ENCODE measurements around the gene PRKG1. TPM values are rescaled to one million over a fixed set of nuclear protein-coding genes. Genes with fewer than 3 reads are reported as not detected.

The PRKG1 gene
- total and polyA plus RNA-seq, 2 donors (not counting 1 experiment from before 2014, with no cell fraction given), result not detected

DNA sequence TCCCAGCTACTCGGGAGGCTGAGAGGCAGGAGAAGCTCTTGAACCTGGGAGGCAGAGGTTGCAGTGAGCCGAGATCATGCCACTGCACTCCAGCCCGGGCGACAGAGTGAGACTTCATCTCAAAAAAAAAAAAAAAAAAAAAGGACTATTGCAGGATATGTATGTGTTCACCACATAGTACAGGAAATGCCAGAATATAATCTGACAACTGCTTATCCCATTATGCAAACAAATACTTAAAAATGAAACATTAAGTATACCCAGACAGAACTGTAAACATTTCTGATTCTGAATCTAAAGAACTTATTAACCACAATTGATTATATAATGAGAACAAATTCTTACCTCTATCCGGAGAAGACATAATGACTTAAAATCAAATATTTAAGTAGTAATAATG, 1258.5 kb downstream of the PRKG1 start:
- H2AFZ ChIP-seq (ENCODE audit: insufficient read depth, low read depth, low read length, poor library complexity, severe bottlenecking), result no peak overlapping the region
- no peak overlapping the region for H3K27ac ChIP-seq (ENCODE audit: low read length in 2 of 2)
- no peak overlapping the region for H3K9ac ChIP-seq (ENCODE audit: low read length)
- no peaks in the 10 kb centered on the region for H3K9me3 Mint-ChIP-seq (ENCODE audit: insufficient read depth)
- H3K4me1 Mint-ChIP-seq, result no peaks in the 10 kb centered on the region
- intact Hi-C loops (cut with micrococcal nuclease), result no loop called here
- H3K4me3 Mint-ChIP-seq, result no peak overlapping the region
- DNase-seq (no peak), ATAC-seq (ENCODE audit: low read depth) (no peak)
- H3K9me3 ChIP-seq (ENCODE audit: control extremely low read depth in 1 of 3, control insufficient read depth in 2 of 3, insufficient read depth in 1 of 3, low read length in 2 of 3), result no peaks in the 10 kb centered on the region
- H3K27me3 ChIP-seq (replicated peaks in 1 of 4; ENCODE audit: control extremely low read depth in 1 of 4, control insufficient read depth in 3 of 4, insufficient read depth in 4 of 4, low read length in 3 of 4), result no peaks in the 10 kb centered on the region
- POLR2A ChIA-PET, result no interaction called here
- H3K4me1 ChIP-seq (ENCODE audit: control insufficient read depth in 2 of 2, insufficient read depth in 2 of 2, low read length in 2 of 2), result no peaks in the 10 kb centered on the region
- WGBS (ENCODE audit: insufficient coverage), result 100% methylated on average over 1 of the region's 5 CpGs
- CTCF ChIA-PET, result no interaction called here
- H3K27me3 Mint-ChIP-seq, result no peaks in the 10 kb centered on the region
- no peak overlapping the region for H3K4me3 ChIP-seq (ENCODE audit: control extremely low read depth in 1 of 5, extremely low read depth in 1 of 5, insufficient read depth in 1 of 5, low read depth in 2 of 5, low read length in 4 of 5)
- no peaks in the 10 kb centered on the region for H3K79me2 ChIP-seq (ENCODE audit: control insufficient read depth, insufficient read depth, low read length)
- H3K4me2 ChIP-seq (replicated peaks; ENCODE audit: low read depth, low read length, poor library complexity, severe bottlenecking), result no peak overlapping the region
- no peak for TF ChIP-seq EZH2 (IDR thresholded peaks at IDR 0.05; ENCODE audit: borderline replicate concordance, insufficient read depth, low read depth, low read length, poor library complexity, severe bottlenecking)
- TF ChIP-seq, protein P1, sequence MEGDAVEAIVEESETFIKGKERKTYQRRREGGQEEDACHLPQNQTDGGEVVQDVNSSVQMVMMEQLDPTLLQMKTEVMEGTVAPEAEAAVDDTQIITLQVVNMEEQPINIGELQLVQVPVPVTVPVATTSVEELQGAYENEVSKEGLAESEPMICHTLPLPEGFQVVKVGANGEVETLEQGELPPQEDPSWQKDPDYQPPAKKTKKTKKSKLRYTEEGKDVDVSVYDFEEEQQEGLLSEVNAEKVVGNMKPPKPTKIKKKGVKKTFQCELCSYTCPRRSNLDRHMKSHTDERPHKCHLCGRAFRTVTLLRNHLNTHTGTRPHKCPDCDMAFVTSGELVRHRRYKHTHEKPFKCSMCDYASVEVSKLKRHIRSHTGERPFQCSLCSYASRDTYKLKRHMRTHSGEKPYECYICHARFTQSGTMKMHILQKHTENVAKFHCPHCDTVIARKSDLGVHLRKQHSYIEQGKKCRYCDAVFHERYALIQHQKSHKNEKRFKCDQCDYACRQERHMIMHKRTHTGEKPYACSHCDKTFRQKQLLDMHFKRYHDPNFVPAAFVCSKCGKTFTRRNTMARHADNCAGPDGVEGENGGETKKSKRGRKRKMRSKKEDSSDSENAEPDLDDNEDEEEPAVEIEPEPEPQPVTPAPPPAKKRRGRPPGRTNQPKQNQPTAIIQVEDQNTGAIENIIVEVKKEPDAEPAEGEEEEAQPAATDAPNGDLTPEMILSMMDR (IDR thresholded peaks at IDR 0.05), result no peak
- no peaks in the 10 kb centered on the region for H4K20me1 ChIP-seq (ENCODE audit: control insufficient read depth, insufficient read depth, low read length, poor library complexity, severe bottlenecking)
- no peaks in the 10 kb centered on the region for H3K36me3 ChIP-seq (replicated peaks in 1 of 2; ENCODE audit: control extremely low read depth in 1 of 2, control insufficient read depth in 1 of 2, extremely low read depth in 1 of 2, insufficient read depth in 2 of 2, low read length in 1 of 2)
- H3K27ac Mint-ChIP-seq, result no peak overlapping the region

DNA sequence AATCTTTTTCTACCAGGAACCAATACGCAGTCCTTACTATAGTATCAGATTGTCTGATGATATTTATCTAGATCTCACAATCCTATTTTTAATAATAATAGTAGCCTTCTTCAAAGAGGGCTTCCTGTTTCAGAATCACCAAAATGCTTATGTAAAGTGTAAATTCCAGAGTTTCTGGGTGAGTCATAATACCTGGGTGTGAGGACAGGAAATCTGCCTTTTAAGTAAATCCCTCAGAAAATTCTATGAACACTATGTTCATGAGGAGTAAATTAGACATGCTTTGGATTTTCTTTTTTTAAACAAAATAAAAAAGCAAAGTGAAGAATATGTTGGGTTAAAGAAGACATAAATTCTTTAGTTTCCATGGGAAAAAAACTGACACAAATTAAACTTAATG, 1260.3 kb downstream of the PRKG1 start:
- Histone ChIP-seq H3K9ac (ENCODE audit: low read length) (no peak overlapping the region), H2AFZ (ENCODE audit: insufficient read depth, low read depth, low read length, poor library complexity, severe bottlenecking) (no peak overlapping the region), H3K79me2 (ENCODE audit: control insufficient read depth, insufficient read depth, low read length) (no peaks in the 10 kb centered on the region), H4K20me1 (ENCODE audit: control insufficient read depth, insufficient read depth, low read length, poor library complexity, severe bottlenecking) (no peaks in the 10 kb centered on the region), H3K4me2 (replicated peaks; ENCODE audit: low read depth, low read length, poor library complexity, severe bottlenecking) (no peak overlapping the region), H3K36me3 (replicated peaks in 1 of 2; ENCODE audit: control extremely low read depth in 1 of 2, control insufficient read depth in 1 of 2, extremely low read depth in 1 of 2, insufficient read depth in 2 of 2, low read length in 1 of 2) (no peaks in the 10 kb centered on the region), H3K4me1 (ENCODE audit: control insufficient read depth in 2 of 2, insufficient read depth in 2 of 2, low read length in 2 of 2) (no peaks in the 10 kb centered on the region), H3K4me3 (ENCODE audit: control extremely low read depth in 1 of 5, extremely low read depth in 1 of 5, insufficient read depth in 1 of 5, low read depth in 2 of 5, low read length in 4 of 5) (no peak overlapping the region), H3K27me3 (replicated peaks in 1 of 4; ENCODE audit: control extremely low read depth in 1 of 4, control insufficient read depth in 3 of 4, insufficient read depth in 4 of 4, low read length in 3 of 4) (no peaks in the 10 kb centered on the region), H3K9me3 (ENCODE audit: control extremely low read depth in 1 of 3, control insufficient read depth in 2 of 3, insufficient read depth in 1 of 3, low read length in 2 of 3) (no peaks in the 10 kb centered on the region), H3K27ac (ENCODE audit: low read length in 2 of 2) (no peak overlapping the region)
- ATAC-seq (ENCODE audit: low read depth) (no peak), DNase-seq (no peak)
- WGBS (ENCODE audit: insufficient coverage), result no CpG with 5 or more reads among the region's 1 CpG
- Mint-ChIP-seq H3K9me3 (ENCODE audit: insufficient read depth) (no peaks in the 10 kb centered on the region), H3K4me1 (no peaks in the 10 kb centered on the region), H3K27me3 (no peaks in the 10 kb centered on the region), H3K27ac (no peak overlapping the region), H3K4me3 (no peak overlapping the region)
- TF ChIP-seq EZH2 (IDR thresholded peaks at IDR 0.05; ENCODE audit: borderline replicate concordance, insufficient read depth, low read depth, low read length, poor library complexity, severe bottlenecking), result no peak
- TF ChIP-seq, protein P1 (IDR thresholded peaks at IDR 0.05), result no peak
- intact Hi-C loops (cut with micrococcal nuclease), result no loop called here
- POLR2A ChIA-PET, result no interaction called here
- CTCF ChIA-PET, result no interaction called here

Measured in B cell (primary cell).